Spleen (tissue), 11 donors: Measurements from ENCODE around the gene FOXD1. TPM values are rescaled to one million over a fixed set of nuclear protein-coding genes. Genes with fewer than 3 reads are reported as not detected.

Experiments used
- DNase-seq: peaks from one replicate; pipeline ENCODE4 v3.0.0-alpha.2; 2020
- H3K27ac ChIP-seq, 8 donors: fragments of 200-600 bp; sonication (generic) in 7 of 8; 1 replicate in 4 of 8; 2 replicates in 4 of 8; pipeline versions ENCODE4 v1.5.0 to v1.8.0; 2016 to 2021; ENCODE audit warnings: inconsistent platforms in 4 of 8, mild to moderate bottlenecking in 4 of 8, moderate library complexity in 1 of 8
- H3K27me3 ChIP-seq, 7 donors: fragments of 200-600 bp; sonication (generic) in 6 of 7; replicated peaks in 1 of 7; 1 replicate in 4 of 7; 2 replicates in 3 of 7; pipeline versions ENCODE4 v1.5.0 to v1.8.0; 2016 to 2021; ENCODE audit warnings: inconsistent platforms in 3 of 7, mild to moderate bottlenecking in 1 of 7
- H3K36me3 ChIP-seq, 6 donors: fragments of 200-600 bp; sonication (generic) in 5 of 6; 1 replicate in 4 of 6; 2 replicates in 2 of 6; pipeline versions ENCODE4 v1.5.0 to v1.8.0; 2016 to 2021; ENCODE audit warnings: inconsistent platforms in 2 of 6
- H3K4me1 ChIP-seq, 6 donors: fragments of 200-600 bp; sonication (generic) in 5 of 6; 1 replicate in 3 of 6; 2 replicates in 3 of 6; pipeline versions ENCODE4 v1.5.0 to v1.8.0; 2016 to 2021; ENCODE audit warnings: inconsistent platforms in 3 of 6
- H3K4me3 ChIP-seq, 8 donors: fragments of 200-600 bp; sonication (generic) in 7 of 8; 1 replicate in 4 of 8; 2 replicates in 4 of 8; pipeline versions ENCODE4 v1.5.0 to v1.8.0; 2016 to 2021; ENCODE audit warnings: inconsistent platforms in 4 of 8, mild to moderate bottlenecking in 4 of 8, moderate library complexity in 2 of 8
- H3K9me3 ChIP-seq, 8 donors: fragments of 200-600 bp; sonication (generic) in 7 of 8; 1 replicate in 4 of 8; 2 replicates in 4 of 8; pipeline versions ENCODE4 v1.5.0 to v1.8.0; 2016 to 2021; ENCODE audit warnings: inconsistent platforms in 4 of 8
- CTCF ChIP-seq, 11 experiments: fragments of 200-600 bp in 7 of 11; fragments of 450-650 bp in 4 of 11; sonication (generic) in 4 of 11; IDR thresholded peaks in 8 of 11; conservative IDR thresholded peaks in 3 of 11; 1 replicate in 7 of 11; 2 replicates in 4 of 11; pipeline versions ENCODE4 v1.4.0 to v1.8.0; 2016 to 2021; ENCODE audit warnings: antibody characterized with exemption in 11 of 11, inconsistent platforms in 4 of 11, mild to moderate bottlenecking in 1 of 11
- POLR2A ChIP-seq, 3 donors: fragments of 450-650 bp; IDR thresholded peaks; one replicate each; pipeline ENCODE4 v1.5.1; 2017; ENCODE audit warnings: antibody characterized with exemption in 3 of 3, mild to moderate bottlenecking in 1 of 3
- POLR2AphosphoS5 ChIP-seq, 3 donors: sonication (generic); formaldehyde crosslinking; IDR thresholded peaks; one replicate each; pipeline ENCODE4 v1.5.1; 2017; ENCODE audit warnings: antibody characterized with exemption in 3 of 3
- WGBS, 5 donors: extraction: QIAGEN DNeasy Blood & Tissue Kit in 3 of 5; methylation state at CpG; one replicate each; pipeline versions ENCODE4 v1.1.5 to v1.1.7; 2013 to 2018; 5-methylcytosine and 5-hydroxymethylcytosine counted together
- intact Hi-C: fragments of 100-400 bp; cut with DNase I; formaldehyde crosslinking; loops from one replicate; pipeline ENCODE4 v1.15.0; 2023; ENCODE audit warnings: low total_unique reads
- polyA plus RNA-seq, 3 donors: library from polyadenylated mRNA; stranded (reverse); fragments of 200-250 nt; gene quantifications; one replicate each; pipeline ENCODE4 v1.2.1, GENCODE V29; 2013
- total RNA-seq, 7 donors: library from RNA; depleted of rRNA in 3 of 7; stranded (reverse); fragments of >200 nt in 3 of 7; fragmentation: NEBNext Ultra II Directional in 4 of 7; extraction: Animal tissue kit (Norgen Biotek cat#: 25700) in 4 of 7; gene quantifications; one replicate each; pipeline versions ENCODE4 v1.1.0 to v1.2.1, GENCODE V29; 2016 to 2021
- donor health status: healthy with polysubstance abuse.
- donor health status: DM: no; HTN: no; CAD: no; lungs with moderate emphysema.
- donor health status: DM: no; HTN: no; CAD: no.
- donor health status: Bipolar disorder and iron deficiency.
- donor health status: healthy.
- donor health status: DM: no; HTN: no; CAD: no.
- donor health status: DM: yes; HTN: yes; CAD: no.

Gene FOXD1
- total and polyA plus RNA-seq, 10 donors = 0.09 to 1.1 (median 0.37) TPM; not detected in 1

DNA sequence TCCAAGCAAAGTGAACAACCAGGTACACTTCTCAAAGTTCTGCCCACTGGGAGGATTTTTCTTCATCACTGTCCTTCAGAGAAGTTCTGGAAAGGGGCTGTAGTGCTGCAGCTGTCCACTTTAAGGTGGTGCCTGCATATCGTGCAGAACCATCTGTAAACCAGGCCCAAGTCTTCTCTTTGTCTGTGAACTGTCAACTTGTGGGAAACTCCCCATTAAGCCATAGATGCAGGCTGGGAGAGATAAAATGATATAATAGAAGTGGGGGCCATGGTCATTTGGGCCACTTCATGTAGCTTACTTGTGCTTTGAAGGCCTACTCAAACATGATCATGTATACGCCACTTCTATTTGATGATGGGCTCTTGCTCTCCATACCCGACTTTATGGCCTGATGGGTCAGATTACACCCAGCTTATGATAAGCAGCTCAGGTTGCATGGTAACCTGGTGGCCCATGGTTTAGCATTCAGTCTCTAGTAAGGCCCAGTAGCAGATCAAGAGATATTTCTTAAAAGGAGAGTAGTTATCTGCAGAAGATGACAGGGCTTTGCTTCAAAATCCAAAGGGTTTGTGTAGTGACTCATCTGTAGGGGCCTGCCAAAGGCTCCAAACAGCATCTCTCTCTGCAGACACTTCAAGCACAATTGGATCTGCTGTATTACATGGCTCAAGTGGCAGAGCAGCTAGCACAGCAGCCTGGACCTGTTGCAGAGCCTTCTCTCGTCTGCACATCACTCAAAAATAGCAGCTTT, 34.0 kb upstream of the FOXD1 start:
- no peak for DNase-seq
- no peak overlapping the region for H3K4me3 ChIP-seq
- intact Hi-C loops = no loop called here
- 83 to 93% (median 86%) methylated on average over 4 of the region's 4 CpGs for WGBS, 5 donors
- no peaks in the 10 kb centered on the region for H3K36me3 ChIP-seq
- no peak overlapping the region for H3K27ac ChIP-seq
- H3K27me3 ChIP-seq = peaks cover 0 to 21% (median 0%) of the 10 kb centered on the region in 7 donors
- H3K4me1 ChIP-seq = no peaks in the 10 kb centered on the region
- H3K9me3 ChIP-seq = no peaks in the 10 kb centered on the region
- TF ChIP-seq CTCF (IDR thresholded peaks at IDR 0.05 in 8 of 11, conservative IDR thresholded peaks at IDR 0.05 in 3 of 11) = no peak
- no peak for TF ChIP-seq POLR2AphosphoS5 (IDR thresholded peaks at IDR 0.05)
- no peak for TF ChIP-seq POLR2A (IDR thresholded peaks at IDR 0.05)

GRCh38 chr5:73480500-73480899, 31.9 kb upstream of the FOXD1 start:
- TF ChIP-seq POLR2A (IDR thresholded peaks at IDR 0.05) = no peak
- TF ChIP-seq CTCF (IDR thresholded peaks at IDR 0.05 in 8 of 11, conservative IDR thresholded peaks at IDR 0.05 in 3 of 11) = no peak
- TF ChIP-seq POLR2AphosphoS5 (IDR thresholded peaks at IDR 0.05) = no peak
- H3K4me1 ChIP-seq = no peaks in the 10 kb centered on the region
- H3K9me3 ChIP-seq = no peaks in the 10 kb centered on the region
- peaks cover 0 to 28% (median 0%) of the 10 kb centered on the region in 7 donors for H3K27me3 ChIP-seq
- intact Hi-C loops = no loop called here
- no peaks in the 10 kb centered on the region for H3K36me3 ChIP-seq
- DNase-seq = no peak
- no peak overlapping the region for H3K27ac ChIP-seq
- 72 to 93% (median 82%) methylated on average over 1 of the region's 1 CpG for WGBS, 5 donors
- H3K4me3 ChIP-seq = no peak overlapping the region

DNA sequence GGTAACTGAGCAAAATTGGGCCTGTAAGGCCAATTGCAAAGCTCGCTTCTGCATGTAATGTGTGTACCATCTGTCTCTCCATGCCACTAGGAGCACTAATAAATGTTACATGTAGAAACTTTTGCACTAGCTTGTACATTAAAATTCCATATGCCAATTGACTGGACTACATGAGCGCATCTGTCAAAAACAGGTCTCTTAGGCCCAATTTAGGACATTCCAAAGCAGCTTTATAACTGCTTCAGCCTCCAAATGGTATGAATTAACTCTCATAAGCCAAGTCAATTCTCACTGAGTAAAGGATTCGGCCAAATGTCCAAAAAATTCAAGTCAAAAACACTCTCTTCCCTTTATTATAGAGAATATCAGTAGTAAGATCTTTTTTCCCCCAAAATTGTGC, 23.5 kb upstream of the FOXD1 start:
- Histone ChIP-seq H3K27ac (no peak overlapping the region), H3K27me3 (peaks cover 0 to 17% (median 0%) of the 10 kb centered on the region in 7 donors), H3K4me1 (no peaks in the 10 kb centered on the region), H3K36me3 (no peaks in the 10 kb centered on the region), H3K9me3 (no peaks in the 10 kb centered on the region), H3K4me3 (no peak overlapping the region)
- TF ChIP-seq POLR2AphosphoS5 (IDR thresholded peaks at IDR 0.05) (no peak), POLR2A (IDR thresholded peaks at IDR 0.05) (no peak), CTCF (IDR thresholded peaks at IDR 0.05 in 8 of 11, conservative IDR thresholded peaks at IDR 0.05 in 3 of 11) (no peak)
- DNase-seq = no peak
- intact Hi-C loops = no loop called here
- 51 to 92% (median 67%) methylated on average over 3 of the region's 3 CpGs for WGBS, 5 donors

DNA sequence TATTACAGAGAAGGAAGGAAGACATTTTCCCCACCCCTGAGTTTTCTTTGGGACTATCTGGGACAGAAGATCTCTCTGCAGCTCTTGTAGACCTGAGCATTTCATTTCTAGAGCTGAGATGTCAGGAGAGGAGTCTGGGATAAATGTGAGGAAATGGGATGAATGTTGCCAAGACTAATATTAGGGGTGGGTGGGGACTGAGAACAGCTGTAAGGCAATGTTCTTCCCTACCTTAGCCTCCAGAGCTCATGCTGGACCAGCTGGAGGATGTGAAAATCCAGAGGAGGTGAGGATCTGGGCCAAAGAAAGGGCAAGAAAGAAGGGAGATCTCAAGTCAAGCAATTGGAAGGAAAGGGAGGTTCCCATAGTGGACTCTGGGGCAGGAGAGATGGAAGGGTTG, 23.1 kb upstream of the FOXD1 start:
- H3K27me3 ChIP-seq = peaks cover 0 to 17% (median 0%) of the 10 kb centered on the region in 7 donors
- intact Hi-C loops = no loop called here
- TF ChIP-seq POLR2AphosphoS5 (IDR thresholded peaks at IDR 0.05) (no peak), CTCF (IDR thresholded peaks at IDR 0.05 in 8 of 11, conservative IDR thresholded peaks at IDR 0.05 in 3 of 11) (no peak), POLR2A (IDR thresholded peaks at IDR 0.05) (no peak)
- H3K27ac ChIP-seq = no peak overlapping the region
- H3K4me1 ChIP-seq = no peaks in the 10 kb centered on the region
- H3K4me3 ChIP-seq = no peak overlapping the region
- H3K9me3 ChIP-seq = no peaks in the 10 kb centered on the region
- DNase-seq = no peak
- no peaks in the 10 kb centered on the region for H3K36me3 ChIP-seq
